ENCODE measurements around the gene LRRC46. TPM values are rescaled to one million over a fixed set of nuclear protein-coding genes. Genes with fewer than 3 reads are reported as not detected.
A peak's percentile ranks its signal among the peaks of the same experiment; 100 is the strongest.

The LRRC46 gene
- total RNA-seq, 1 donor: not detected

DNA sequence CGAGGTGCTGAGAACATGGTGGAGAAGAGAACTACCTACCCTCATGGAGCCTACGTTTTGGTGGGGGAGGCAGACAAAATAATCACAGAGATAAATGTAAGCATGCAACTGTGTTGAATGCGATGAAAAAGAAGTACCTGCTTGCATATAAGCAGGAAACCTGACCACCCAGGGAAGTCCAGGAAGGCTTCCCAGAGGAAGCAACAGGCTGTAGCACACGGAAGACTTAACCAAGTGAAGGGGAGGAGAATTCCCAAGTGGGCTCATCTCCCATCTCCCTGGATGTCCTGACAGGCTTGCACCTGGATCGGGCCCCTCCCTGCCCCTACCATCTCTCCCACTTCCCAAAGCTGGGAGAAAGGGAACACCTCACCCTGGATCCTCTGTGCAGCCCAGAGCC is 7.6 kb downstream of the LRRC46 start:
- no peak for DNase-seq (ENCODE audit: low read depth)
- TF ChIP-seq, protein P1, sequence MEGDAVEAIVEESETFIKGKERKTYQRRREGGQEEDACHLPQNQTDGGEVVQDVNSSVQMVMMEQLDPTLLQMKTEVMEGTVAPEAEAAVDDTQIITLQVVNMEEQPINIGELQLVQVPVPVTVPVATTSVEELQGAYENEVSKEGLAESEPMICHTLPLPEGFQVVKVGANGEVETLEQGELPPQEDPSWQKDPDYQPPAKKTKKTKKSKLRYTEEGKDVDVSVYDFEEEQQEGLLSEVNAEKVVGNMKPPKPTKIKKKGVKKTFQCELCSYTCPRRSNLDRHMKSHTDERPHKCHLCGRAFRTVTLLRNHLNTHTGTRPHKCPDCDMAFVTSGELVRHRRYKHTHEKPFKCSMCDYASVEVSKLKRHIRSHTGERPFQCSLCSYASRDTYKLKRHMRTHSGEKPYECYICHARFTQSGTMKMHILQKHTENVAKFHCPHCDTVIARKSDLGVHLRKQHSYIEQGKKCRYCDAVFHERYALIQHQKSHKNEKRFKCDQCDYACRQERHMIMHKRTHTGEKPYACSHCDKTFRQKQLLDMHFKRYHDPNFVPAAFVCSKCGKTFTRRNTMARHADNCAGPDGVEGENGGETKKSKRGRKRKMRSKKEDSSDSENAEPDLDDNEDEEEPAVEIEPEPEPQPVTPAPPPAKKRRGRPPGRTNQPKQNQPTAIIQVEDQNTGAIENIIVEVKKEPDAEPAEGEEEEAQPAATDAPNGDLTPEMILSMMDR (IDR thresholded peaks at IDR 0.05; ENCODE audit: insufficient read depth, low read length): no peak
- H3K4me3 ChIP-seq (ENCODE audit: low read depth, low read length): no peak overlapping the region

DNA sequence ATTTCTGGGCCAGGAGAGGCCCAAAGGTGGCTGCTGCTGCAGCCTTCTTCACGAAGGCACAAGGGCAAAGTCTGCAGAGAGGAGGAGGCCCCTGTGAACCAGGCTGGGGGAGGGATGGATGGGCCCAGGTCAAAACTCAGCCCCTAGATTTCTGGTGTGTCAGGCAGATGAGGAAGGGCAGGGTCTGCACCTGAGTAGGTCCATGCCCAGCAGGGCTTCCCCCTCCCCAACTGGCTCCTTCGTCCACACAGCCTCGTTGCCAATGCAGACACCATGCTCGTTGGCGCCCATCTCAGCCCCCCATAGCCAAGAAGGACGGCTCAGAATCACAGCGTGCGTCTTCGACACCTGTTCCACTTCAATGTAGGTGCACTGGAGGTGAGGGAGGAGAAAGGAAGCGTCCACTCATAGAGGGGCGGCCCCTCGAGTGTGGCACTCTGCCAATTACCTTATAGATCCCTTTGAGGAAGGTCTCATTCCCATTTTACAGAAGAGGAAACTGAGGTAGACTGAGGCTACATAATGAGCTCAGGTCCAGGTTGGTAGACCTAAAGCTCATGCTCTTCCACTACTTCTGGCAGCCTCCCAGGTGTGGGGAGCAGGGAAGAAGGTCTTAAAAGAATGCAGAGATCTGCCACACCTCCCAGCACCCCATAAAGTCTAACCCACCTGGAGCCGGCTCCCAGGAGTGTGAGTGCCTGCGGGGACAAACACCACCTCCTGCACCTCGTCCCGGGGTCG is 8.7 kb downstream of the LRRC46 start:
- no peak for DNase-seq (ENCODE audit: low read depth)
- H3K4me3 ChIP-seq (ENCODE audit: low read depth, low read length): peak overlapping the region; percentile 90
- TF ChIP-seq, protein P1 (IDR thresholded peaks at IDR 0.05; ENCODE audit: insufficient read depth, low read length): no peak

DNA sequence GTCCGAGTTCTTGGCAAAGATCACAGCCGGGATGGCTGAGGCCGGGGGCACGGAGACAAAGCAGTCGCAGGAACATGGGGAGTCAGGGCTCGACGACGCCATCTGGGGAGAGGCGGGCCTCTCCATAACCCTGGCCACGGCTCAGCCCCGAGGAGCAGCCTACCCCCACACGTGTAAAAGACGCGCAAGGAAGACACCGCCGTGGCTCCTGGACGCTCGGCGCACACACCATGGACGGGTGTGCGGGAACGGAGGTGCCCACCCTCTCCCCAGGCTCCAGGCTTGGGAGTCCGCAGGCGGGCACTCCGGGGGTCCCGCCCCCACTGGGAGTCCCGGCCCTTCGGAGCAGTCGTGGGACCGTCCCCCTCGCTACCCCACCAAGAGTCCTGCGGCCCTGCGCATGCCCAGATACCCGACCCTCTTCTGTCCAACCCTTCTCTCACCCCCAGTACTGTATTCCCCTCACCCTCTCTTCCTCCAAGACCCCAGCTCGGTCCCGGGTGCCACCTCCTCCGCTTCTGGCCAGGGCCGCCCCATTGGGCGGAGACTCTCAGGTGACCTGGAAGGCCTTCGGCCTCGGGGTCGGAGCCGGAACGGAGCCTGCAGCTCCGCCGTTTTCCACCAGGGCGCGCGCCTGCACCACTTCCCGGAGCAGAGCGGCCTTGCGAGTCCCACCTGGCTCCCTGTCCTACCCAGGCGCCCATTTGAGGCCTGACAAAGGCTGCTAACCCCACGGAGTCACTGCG is 9.4 kb downstream of the LRRC46 start, which contains the start of gene SCRN2:
SCRN2 (minus strand) TSS at position 532 of the 746 bp plus-strand sequence; CDS start at position 102, 430 bp downstream.
- H3K4me3 ChIP-seq (ENCODE audit: low read depth, low read length): peak within 1 kb of the TSS; percentile 90
- TF ChIP-seq, protein P1 (IDR thresholded peaks at IDR 0.05; ENCODE audit: insufficient read depth, low read length): peak; percentile 93
- peak; percentile 79 for DNase-seq (ENCODE audit: low read depth)

DNA sequence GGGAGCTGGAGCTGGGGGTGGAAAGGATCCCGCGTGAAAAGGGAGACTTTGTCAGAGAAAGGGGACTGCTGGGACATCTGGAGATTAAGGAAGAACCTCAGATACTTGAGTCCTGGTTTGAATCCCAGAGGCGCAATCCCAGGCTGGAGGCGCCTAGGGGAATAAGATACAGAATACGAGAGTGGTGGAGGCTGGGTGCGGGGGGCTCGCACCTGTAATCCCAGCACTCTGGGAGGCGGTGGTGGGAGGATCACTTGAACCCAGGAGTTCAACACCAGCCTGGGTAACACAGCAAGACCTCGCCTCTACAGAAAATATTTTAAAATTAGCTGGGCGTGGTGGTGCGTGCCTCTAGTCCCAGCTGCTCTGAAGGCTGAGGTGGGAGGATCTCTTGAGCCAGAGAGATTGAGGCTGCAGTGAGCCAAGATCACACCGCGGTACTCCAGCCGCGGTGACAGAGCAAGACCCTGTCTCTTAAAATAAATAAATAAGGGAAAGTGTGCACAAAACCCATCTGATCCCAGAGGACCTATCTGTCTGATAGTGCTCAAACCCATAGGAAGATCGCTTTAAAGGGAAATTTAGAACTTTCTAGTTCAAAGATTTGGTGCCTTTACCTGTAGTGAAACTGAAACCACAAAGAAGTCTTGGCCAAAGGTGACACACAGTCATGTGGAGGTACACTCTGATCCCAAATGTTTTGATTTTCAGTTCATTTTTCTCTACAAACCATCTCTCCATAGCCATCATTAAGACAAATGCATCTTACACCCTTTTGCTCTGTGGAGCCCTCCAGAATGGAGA is 10.2 kb downstream of the LRRC46 start:
- peak overlapping the region; percentile 90 for H3K4me3 ChIP-seq (ENCODE audit: low read depth, low read length)
- no peak for DNase-seq (ENCODE audit: low read depth)
- TF ChIP-seq, protein P1 (IDR thresholded peaks at IDR 0.05; ENCODE audit: insufficient read depth, low read length): no peak

DNA sequence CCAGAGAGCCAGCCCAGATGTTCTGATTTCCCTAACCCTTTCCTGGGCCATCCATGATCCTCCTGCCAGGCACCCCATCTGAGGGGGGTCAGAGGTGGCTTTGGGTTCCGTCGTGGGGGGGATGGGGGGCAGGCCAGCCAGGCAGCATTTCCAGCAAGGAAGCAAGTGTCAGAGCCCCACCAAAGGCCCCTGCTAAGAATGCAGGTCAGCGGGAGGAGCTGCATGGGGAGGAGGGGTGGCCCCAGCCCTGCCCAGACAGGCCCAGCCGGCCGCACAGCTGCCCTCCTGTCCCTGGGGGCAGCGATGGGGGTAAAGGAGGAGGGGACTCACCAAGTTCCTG is 11.9 kb downstream of the LRRC46 start:
- DNase-seq (ENCODE audit: low read depth): no peak
- no peak overlapping the region for H3K4me3 ChIP-seq (ENCODE audit: low read depth, low read length)
- TF ChIP-seq, protein P1 (IDR thresholded peaks at IDR 0.05; ENCODE audit: insufficient read depth, low read length): no peak

DNA sequence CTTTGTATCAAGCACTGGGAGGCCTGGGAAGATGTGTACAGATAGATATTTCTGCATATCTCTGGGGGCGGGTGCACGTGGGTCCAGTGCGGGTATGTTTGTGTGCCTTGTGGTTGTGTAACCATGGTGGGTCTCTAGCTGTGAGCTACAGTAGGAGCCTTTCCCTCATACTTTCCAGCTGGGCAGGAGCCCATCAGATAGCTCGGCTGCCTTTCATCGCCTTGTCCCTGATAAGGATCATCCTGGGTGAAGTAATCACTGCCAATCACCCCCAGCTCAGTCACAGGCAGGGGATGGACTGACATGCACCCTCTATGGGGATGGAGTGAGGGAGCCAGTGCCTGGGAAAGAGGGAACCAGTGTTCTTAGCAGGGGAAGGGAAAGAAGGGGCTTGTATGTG is 12.8 kb downstream of the LRRC46 start:
- TF ChIP-seq, protein P1 (IDR thresholded peaks at IDR 0.05; ENCODE audit: insufficient read depth, low read length): no peak
- peak; percentile 35 for DNase-seq (ENCODE audit: low read depth)
- no peak overlapping the region for H3K4me3 ChIP-seq (ENCODE audit: low read depth, low read length)

Data from fibroblast of the aortic adventitia (primary cell).